GM03348 (cell line): Measurements from ENCODE around the gene SORT1.
"Not testable (repeated sequence)": the region's sequence is repeated elsewhere in the genome, so short reads cannot be mapped to it uniquely, and the experiment has no call there.

Experiments
- DNase-seq: peaks from one replicate; pipeline ENCODE4 v3.0.0; 2012; ENCODE audit warnings: low spot score

SORT1 gene

GRCh38 chr1:109379907-109380306 is 17.8 kb downstream of the SORT1 start:
- DNase-seq: no peak

DNA sequence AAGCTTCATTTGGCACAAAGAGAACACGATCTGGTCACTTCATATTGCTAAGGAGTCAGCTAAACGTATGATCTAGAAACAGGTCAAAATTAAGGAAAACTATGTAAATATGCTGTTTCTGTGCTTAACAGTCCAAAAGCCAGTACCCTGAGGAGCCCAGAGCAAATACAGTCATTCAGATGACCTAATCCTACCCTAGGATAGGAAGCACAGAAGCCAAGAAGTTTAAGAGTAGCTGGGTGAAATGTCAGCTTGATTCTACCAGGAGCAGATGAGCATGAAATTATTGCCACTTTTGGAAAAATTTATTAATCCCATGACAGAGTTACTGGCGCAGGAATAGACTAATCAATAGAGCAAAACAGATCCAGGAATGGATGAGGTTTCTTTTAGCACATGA is 18.3 kb downstream of the SORT1 start:
- DNase-seq: peak; percentile 44

- no peak for DNase-seq
Observed at GRCh38 chr1:109377698-109378097, 20.0 kb downstream of the SORT1 start.

GRCh38 chr1:109373696-109374095 is 24.0 kb downstream of the SORT1 start:
- not testable (repeated sequence) for DNase-seq

- no peak for DNase-seq
Observed at GRCh38 chr1:109373126-109373525, 24.6 kb downstream of the SORT1 start.

- DNase-seq: no peak
Observed at GRCh38 chr1:109372281-109372680, 25.4 kb downstream of the SORT1 start.

GRCh38 chr1:109371341-109371739 is 26.4 kb downstream of the SORT1 start:
- DNase-seq: peak; percentile 70

DNA sequence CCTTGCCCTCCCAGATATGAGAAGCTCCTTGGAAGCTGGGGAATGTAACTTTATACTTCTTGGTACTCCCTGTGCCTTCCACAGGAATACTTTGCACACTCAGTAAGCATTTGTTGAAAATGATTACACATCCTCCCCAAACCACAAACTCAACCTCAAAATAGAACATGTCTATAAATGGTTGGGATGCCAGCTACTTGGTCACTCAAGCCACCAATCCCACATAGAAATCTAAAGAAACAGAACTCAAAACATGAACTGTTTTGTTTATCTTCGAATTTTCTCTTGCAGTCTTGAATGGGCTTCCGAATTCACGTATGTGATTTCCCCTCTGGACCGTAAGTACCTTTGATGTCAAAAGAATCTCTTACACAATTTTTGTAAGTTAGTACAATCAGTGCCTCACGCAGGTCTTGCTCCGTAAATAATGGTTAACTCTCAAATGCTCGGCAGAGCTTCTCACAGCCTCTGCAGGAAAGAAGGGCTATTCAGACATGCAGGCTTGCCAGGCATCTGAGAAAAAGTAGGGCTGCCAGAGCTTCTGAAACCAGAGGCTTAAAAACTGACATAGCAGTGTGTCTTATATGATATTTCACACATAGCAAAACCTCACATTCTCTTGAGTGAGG is 26.9 kb downstream of the SORT1 start:
- DNase-seq: peak; percentile 74

DNA sequence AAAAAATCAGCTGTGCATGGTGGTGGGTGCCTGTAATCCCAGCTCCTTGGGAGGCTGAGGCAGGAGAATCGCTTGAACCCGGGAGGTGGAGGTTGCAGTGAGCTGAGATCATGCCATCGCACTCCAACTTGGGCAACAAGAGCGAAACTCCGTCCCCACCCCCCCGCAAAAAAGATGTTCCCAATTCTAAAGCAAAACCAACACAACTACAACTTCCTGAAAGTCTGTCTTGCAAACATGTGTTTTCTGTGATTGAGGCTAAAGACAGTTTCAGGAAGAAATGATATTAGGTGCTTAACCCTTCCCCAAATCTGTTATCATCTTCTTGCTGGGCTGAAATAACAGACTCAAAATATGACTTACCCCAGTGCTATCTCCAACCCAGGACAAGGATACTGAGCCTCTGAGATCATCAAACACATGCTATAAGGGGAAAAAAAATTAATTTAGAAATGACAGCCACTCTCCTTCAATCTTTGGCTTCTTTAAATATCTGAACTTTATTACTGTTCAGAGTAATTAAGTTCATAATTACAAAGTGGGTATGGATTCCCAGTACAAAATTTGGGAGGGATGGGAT is 28.5 kb downstream of the SORT1 start:
- peak; percentile 47 for DNase-seq

- DNase-seq: no peak
Observed at GRCh38 chr1:109368464-109368863, 29.3 kb downstream of the SORT1 start.

- DNase-seq: no peak
Observed at GRCh38 chr1:109367626-109368025, 30.1 kb downstream of the SORT1 start.

GRCh38 chr1:109365642-109366204 is 32.0 kb downstream of the SORT1 start:
- no peak for DNase-seq

DNA sequence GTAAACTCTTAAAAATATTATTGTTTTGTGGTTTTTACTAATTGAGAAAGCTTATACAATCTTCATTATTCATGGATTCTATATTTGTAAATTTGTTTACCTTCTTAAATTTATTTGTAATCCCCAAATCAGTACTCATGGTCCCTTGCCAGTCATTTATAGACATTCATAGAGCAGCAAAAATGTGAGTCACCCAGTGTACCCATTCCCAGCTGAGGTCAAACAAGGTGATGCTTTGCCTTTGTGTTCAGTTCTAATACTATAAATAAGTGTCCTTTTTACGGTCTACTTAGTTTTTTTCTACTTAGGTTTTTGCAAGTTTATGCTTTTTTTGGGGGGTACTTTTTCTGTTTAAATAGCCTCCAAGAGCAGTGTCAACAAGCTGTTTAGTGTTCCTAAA is 36.1 kb downstream of the SORT1 start:
- DNase-seq: peak; percentile 16

DNA sequence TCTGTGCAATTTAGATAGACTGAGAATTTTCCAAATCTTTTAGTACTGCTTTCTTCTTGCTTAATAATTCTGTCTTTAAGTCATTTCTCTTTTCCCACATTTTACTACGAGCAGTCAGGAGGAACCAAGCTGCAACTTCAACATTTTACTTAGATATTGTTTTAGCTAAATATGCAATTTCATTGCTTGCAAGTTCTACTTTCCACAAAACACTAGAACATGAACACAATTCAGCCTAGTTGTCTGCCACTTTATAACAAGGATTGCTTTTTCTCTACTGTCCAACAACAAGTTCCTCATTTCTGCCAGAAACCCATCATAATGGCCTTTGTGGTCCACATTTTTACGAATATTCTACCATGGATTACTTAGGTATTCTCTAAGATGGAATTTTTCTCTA is 36.6 kb downstream of the SORT1 start:
- DNase-seq: no peak

DNA sequence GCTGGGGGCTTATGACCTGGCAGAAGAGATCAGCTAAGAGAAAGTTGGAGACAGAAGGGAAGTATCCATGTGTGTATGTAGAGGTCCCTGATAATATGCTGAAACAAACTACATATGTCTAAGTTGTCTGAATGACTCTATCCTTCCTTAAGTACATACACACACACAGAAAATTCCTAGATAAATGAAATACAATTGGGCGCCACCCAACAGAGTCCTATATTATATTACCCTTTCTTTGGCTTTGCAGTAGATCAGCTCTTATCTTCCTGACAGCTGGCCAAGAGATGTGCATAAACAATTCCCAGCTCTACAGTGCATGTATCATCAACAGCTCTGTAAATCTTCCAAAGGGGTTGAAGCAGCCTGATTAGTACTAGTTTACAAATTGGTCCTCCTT is 40.1 kb downstream of the SORT1 start:
- DNase-seq: no peak

DNA sequence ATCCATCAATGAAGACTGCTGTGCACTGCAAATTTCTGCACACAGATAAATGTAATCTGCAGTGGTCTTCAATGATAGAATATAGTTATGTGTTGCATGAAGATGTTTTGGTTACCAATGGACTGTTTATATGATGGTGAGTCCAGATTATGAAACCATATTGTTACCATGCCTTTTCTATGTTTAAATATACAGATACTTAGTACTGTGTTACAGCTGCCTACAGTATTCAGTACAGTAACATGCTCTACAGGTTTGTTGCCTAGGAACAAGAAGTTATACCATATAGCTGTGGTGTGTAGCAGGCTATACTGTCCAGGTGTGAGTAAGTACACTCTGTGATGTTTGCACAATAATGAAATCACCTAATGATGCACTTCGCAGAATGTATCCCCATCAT is 40.8 kb downstream of the SORT1 start:
- no peak for DNase-seq

GRCh38 chr1:109356505-109356904 is 41.2 kb downstream of the SORT1 start:
- DNase-seq: no peak

GRCh38 chr1:109354929-109355328 is 42.8 kb downstream of the SORT1 start:
- DNase-seq: no peak

DNA sequence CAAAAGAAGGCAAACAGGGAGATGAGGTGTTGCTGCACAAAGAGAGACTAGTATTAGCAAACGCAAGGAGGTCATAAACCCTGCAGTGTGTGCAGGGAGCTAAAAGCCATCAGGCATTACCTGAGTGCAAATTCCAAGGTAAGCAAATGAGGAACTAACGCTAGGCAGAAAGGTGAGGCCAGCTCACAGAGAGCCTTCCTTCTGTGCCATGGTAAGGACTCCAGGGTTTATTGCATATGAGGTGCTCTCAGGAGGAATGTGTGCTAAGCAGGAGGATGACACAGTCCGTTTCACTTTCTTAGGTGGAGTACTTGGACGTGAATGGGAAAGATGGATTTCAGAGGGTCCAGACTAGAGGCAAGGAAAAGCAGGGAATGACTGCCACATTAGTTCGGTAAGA is 46.3 kb downstream of the SORT1 start:
- no peak for DNase-seq

DNA sequence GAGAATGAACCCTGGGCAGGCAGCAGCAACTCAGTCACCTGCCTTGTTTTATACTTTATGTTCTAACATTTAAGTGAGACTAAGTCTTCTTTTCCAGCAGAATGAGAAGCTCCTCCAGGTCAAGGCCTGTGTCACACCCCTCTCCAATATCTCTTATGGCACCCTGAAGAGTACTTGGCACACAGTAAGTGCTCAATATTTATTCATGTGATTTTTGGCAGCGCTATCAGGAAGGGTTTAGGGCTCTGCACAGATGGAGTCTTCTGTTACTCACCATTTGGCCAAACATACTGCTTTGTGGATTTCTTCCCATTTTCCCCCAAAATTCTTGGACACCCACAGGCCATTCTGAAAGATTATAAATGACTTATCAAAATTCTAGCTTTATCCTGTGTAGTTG is 47.1 kb downstream of the SORT1 start:
- no peak for DNase-seq

- DNase-seq: no peak
Observed at GRCh38 chr1:109350182-109350581, 47.5 kb downstream of the SORT1 start.

DNA sequence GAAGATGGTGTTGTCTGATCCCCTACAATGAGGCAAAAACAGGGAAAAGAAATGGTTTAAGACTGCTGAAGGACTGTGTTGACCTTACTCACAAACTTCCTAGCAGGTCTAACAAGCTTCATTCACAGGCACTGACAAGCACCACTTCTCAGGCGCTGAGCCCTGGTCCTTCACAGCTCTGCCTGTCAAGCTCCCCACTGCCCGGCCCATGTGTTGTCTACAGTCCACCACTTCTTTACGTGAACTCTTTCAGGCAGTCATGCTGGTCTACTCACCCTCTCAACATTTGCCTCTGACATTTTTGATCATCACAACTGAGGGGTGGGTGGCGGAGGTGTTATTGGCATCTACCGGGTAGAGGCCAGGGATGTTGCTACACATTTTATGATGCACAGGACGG is 50.2 kb downstream of the SORT1 start:
- DNase-seq: no peak

GRCh38 chr1:109341944-109342930 is 55.5 kb downstream of the SORT1 start:
- no peak for DNase-seq
